Measurements from ENCODE around the gene KRT12.

The KRT12 gene

DNA sequence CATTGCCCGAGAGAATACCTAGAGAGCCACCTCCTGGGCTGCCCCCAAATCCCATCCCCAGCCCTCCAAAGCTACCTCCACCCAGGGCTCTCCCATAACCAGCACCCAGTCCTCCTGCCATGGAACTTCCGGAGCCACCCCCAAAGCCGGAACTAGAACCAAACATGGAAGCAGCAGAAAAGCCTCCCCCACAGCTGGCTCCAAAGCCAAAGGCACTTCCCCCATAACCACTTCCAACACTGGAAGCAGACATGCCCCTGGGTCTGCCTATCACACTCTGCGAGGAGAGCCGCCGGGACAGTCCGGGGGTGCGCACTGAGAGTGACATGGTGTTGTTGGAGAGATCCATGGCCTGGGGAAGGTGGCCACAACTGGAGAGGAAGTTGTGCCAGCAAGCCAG lies at the start of gene KRT12:
Gene KRT12, minus strand, starts transcription at position 386 of the 400 bp plus-strand sequence. Its CDS starts 37 bp downstream, at position 349.
- in situ Hi-C loops (cut with HindIII; ENCODE audit: low sequenced_read_pairs): no loop called here

DNA sequence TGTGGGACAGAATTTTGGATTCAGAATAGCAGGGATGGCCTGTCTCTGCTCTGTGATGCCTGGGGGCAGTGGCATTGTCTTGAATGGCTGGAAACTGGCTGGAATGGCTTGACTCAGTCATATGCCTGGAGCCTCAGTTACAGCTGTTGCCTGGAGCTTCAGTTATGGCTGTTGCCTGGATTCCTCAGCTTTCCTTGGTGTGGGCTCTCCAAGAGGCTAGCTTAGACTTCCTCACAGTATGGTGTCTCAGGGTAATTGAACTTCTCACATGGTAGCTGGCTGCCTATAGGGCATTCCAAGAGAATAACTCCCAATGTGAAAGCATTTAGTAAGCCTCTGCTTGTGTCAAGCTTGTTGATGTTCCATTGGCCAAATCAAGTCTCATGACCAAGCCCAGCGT lies 49.3 kb upstream of the KRT12 start:
- in situ Hi-C loops (cut with HindIII; ENCODE audit: low sequenced_read_pairs): no loop called here

DNA sequence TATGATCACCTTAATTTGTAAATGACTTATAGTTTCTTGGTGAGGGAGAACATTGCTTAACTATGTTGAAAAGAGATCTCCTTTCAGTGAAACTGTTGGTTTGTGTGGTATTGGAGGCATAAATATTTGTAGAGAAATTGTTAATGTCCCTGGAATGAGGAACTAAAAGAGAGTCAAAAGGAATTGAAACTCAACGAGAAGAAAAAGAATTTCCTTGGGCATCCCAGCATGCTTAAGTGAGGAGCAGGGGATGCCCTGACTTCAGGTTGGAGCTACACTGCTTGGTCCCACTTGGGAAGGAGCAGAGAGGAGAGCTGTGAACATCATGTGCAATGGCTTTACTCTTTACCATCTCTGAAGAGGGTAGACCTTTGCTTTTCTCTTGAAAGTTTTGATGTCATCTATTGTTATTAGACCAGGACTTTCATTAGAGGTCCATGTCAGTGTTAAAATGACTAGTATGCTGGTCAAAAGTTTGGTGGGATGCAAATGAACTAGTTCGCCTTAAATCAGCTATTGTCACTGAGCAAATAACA lies 48.8 kb upstream of the KRT12 start:
- in situ Hi-C loops (cut with HindIII; ENCODE audit: low sequenced_read_pairs): no loop called here

DNA sequence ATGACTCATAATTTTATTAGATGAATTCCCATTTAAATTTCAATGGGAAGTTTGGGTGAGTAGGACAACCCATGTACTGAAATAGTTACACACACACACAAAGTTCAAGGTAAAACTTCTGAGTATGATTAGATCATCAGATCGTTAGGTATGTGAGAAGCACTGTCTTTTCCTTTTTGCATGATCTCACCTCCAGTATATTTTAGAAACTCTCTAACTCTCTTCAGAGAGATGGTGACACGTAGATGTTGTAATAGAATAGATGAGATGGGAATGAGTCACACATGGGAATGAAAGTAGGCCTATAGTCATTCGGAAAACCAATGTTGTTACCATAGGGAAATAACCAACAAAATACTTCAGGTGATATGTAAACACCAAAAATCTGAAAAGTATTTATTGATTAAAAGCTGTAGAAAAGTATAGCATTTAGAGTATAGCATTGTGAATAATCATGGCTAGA lies 48.2 kb upstream of the KRT12 start:
- in situ Hi-C loops (cut with HindIII; ENCODE audit: low sequenced_read_pairs): no loop called here

DNA sequence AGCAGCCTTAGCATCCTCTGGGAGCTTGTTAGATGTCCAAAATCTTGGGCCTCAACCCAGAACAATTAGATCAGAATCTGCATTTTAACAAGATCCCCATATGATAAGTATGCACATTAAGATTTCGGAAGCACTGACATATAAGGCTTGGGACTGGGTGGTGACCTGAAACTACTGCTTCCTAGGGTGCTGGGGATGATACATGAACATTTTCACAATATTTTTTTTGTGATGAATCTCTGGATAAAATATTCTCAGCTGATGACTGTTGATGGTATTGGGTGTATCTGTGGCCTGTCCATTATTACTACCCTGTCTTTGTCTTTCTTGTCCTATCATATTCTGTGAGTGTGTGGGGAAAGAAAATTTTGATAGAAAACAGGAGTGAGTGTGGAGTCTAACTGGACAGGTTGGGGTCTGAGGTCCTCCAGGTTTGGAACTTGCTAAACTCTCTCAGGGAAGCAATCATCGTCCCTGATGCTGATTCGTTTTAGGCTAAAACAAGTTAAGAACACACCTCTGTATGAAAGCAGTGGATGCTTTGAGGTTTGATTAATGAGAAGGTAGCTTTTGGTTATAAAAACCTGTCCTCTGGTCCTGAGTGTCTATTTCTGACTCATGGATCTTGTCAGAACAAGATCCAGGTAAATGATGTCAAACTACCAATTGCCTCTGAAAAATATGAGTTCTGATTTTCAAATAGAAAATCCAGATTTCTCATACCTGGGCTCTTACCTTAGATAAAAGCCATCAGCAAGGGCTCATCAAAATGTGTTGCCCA lies 47.2 kb upstream of the KRT12 start:
- in situ Hi-C loops (cut with HindIII; ENCODE audit: low sequenced_read_pairs): no loop called here

DNA sequence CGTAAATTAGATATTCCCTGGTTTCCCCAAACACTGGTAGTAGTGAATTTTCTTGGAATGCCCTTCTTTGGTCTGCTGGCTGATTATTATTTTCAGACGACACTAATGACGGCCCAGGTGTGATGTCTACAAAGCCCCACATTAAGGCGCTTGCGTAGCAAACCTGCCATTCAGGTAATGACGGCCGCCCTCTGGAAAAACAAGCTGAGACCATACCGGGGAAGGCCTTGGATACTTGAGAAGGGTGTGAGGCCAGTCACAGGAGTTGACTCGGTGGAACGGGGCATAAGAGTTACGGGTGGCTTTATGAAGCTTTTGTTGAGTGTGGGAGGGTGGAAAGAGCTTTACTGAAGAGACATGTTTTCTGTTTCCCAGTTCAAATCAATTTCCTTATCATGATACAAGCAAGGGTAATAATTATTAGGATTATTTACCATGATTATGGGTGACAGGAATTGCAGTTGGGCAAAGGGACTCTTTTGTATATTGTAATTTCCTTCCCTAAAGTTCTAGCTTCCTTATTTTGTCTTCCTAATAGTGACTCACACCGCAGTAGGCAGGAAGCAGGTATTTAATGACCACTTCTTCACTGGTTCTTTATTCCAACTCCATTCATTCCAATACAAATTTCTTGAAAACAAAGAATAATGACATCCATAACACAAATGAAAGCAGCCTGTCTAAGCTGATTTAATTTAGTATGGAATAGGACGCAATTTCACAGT lies 45.6 kb upstream of the KRT12 start:
- in situ Hi-C loops (cut with HindIII; ENCODE audit: low sequenced_read_pairs): no loop called here

DNA sequence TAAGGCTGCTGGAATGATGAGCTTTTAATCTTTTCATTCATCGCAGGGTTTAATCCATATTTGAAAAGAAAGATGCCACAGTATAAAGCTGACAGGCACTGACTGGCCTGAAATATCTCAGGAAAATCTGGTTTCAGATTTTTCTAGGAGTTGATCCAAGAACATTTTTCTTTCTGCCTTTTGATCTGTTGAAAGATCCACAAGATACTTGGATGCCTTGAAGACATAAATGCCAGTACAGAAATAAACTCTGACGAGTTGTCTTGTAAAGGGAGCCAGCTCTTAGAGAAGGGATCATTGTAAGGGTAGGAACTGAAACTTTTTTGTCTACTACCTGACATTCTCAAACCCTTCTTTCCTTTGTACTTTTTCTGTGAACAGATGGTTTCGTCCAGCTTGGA lies 43.4 kb upstream of the KRT12 start:
- in situ Hi-C loops (cut with HindIII; ENCODE audit: low sequenced_read_pairs): no loop called here

DNA sequence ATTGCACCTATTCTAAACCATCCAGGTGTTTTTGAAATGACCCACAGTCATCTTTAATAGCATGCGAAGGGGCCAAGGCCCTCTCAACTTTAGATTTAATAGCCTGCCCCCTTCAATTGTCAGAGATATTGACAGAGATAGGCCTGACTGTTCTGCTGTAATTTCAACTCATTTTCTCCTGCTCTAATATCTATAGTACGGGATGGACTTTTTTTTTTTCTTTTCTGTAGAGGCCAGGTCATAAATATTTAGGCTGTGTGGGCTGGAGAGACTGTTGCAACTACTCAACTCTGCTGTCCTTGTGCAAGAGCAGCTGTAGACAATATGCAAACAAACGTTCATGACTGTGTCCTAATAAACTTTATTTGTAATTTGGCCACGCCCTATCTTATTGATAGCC lies 42.7 kb upstream of the KRT12 start:
- in situ Hi-C loops (cut with HindIII; ENCODE audit: low sequenced_read_pairs): no loop called here

DNA sequence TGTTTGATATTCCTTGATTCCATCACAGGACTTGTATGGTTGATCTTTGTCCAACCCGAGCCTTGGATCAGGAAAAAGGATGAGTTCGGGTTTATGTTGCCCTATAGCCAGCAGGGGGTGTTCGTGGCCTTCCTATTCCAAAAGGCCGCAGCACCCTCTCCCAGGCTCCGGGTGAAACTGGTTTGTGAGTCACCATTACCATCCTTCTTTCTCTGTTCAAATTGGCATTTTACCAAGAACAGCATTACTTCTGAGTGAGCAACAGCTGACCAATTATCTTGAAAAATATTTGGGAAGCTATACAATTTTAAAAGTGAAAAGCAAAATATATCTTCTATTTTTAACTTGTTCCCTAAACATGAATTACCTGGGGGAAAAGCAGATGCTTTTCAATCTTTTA lies 42.3 kb upstream of the KRT12 start:
- in situ Hi-C loops (cut with HindIII; ENCODE audit: low sequenced_read_pairs): no loop called here

DNA sequence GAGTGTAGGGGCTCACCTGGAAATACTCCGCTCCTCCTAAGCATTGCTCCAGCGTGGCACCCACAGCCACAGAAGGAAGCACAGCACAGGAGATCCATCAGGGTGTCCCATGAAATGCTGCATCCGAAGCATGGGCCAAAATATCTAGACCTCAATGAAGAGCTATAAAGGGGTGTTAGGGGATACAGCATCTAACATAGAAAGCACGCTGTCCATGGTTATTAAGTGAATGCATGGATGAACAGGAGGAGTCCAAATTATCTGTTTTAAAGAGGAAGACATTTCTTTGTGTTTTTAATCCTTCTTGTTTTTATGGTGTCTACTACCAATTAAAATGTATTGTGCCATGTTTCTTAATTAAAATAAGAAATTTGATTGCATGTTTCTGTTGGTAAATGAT lies 39.6 kb upstream of the KRT12 start:
- in situ Hi-C loops (cut with HindIII; ENCODE audit: low sequenced_read_pairs): no loop called here

DNA sequence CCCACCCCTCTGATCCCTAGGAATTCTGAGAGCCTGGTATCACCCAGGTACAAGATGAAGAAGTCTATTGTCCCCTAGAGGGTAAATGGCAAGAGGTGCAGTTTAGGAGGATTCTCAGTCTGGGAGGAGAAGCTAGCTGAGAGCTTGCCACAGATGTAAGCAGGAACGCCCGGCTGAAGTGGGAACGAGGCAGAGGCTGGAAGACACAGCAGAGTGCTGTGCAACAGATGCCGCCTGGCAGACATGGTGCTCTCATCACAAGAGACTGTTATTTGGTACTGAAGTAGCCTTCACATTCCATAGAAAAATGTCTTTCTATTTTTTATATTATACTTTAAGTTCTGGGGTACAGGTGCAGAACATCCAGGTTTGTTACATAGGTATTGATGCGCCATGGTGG lies 38.3 kb upstream of the KRT12 start:
- in situ Hi-C loops (cut with HindIII; ENCODE audit: low sequenced_read_pairs): no loop called here

DNA sequence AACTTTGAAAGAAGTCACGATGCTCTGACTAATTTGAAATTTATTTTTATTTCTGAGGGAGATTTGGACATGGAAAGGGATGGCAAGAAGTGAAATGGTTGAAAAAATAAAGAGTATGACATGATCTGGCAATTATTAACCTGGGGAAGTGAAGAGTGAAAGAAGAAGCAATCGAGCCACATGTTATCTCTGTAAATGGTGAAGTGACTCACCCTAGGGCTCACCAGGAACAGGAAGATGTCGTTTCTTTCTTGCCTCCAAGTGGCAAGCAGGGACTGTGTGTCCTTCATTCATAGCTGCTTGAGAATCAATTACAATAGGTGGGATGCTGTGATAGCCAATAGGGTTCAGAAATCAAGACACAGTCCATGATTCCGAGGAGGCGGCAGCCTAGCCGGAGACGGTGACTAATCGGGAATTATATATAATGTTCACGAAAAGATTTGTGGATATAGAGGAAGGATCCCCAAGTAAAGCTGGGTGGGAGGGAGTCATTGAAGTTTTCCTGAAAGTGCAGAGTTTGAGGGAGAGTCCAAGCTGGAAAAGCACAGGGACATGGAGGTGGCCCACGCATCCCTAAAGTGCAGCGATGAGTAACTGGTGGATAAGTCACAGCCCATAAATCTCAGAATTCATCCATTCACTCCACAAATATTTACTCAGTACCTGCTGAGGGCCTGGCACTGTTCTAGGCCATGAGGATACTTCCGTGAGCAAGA lies 36.3 kb upstream of the KRT12 start:
- in situ Hi-C loops (cut with HindIII; ENCODE audit: low sequenced_read_pairs): no loop called here

DNA sequence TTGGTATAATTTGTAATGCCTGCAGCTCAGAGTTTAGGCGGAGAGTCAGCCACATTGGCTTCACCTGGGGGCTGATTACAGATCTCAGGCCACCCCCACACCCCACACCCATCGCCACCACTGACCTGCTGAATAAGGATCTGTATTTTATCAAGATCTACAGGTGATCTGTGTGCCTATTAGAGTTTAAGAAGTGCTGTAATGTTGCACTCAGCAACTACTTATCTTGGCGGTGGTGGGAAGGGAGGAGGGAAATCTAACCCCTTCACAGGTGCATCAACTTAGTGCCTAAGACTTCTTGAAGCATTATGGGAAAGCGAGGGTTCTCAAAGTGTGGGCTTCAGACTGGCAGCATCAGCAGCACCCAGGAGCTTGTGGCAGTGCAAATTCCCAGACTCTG lies 35.5 kb upstream of the KRT12 start:
- in situ Hi-C loops (cut with HindIII; ENCODE audit: low sequenced_read_pairs): no loop called here

DNA sequence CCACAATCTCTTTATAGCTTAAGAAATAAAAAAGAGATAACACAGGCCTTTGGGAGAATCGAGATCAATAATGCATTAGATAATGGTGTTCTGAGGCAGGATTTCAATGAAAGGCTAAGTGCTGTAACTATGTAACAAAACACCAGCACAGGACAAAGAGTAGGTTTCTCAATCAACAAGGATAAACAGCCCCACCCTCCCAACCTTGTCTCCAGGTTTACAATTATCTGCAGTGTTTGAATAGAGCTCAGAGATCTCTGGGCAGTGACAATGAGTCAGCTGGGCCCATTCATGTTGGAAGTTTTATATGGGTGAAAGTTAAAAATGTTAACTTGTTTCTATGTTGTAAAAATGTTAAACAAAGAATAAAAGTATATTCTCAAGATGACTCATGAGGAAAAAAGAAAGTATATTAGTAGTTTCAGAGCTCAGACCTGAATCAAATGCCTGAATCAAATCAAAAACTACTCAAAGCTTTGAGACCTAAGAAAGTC lies 35.0 kb upstream of the KRT12 start:
- in situ Hi-C loops (cut with HindIII; ENCODE audit: low sequenced_read_pairs): no loop called here

DNA sequence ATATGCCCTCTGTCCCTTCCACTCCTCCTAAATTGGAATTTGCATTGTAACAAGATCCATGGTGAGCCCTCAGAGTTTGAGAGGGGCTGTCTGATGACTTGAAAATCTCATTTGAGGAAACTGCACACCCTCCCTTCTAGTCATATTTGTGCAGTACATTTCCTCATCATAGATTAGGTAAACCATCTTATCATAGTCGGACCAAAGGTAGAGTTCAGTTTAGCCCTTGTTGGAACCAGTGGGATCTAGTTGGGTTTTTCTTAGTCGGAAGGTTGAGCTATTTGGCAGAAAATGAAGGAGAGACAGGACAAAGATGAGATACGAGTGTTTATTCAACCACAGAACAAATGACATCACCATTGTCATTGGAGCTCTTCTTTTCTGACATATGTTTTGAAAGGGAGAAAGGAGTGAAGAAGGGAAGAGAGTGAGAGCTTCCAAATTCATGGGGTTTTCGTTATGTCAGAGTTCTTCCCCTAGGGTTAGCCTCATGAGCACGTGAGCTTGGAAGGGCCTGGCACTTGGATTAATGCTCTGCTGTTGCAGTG lies 33.9 kb upstream of the KRT12 start:
- in situ Hi-C loops (cut with HindIII; ENCODE audit: low sequenced_read_pairs): no loop called here

DNA sequence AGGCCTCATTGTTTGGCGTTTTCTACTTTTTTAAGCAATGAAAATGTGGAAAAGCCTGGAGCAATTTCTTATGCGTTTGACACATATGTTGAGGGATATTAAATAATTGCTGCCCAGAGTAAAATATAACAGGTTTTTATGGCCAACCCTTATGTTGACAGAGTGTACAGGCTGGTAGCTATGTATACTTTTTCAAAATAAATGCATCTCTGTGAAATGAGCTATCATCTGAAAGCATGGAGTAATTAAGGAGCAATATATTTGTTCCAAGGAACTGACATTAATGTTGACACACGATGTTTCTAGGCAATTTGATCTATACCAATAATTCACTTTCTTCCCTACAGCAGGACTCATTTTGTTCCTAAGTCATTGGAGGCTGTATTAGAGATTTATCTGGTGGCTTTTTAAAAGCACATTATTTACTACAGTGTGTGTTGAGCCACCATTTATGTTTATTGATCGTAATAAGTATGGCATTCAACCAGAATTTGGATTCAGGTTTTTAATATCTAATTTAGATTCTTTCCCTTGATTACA lies 30.0 kb upstream of the KRT12 start:
- in situ Hi-C loops (cut with HindIII; ENCODE audit: low sequenced_read_pairs): no loop called here

DNA sequence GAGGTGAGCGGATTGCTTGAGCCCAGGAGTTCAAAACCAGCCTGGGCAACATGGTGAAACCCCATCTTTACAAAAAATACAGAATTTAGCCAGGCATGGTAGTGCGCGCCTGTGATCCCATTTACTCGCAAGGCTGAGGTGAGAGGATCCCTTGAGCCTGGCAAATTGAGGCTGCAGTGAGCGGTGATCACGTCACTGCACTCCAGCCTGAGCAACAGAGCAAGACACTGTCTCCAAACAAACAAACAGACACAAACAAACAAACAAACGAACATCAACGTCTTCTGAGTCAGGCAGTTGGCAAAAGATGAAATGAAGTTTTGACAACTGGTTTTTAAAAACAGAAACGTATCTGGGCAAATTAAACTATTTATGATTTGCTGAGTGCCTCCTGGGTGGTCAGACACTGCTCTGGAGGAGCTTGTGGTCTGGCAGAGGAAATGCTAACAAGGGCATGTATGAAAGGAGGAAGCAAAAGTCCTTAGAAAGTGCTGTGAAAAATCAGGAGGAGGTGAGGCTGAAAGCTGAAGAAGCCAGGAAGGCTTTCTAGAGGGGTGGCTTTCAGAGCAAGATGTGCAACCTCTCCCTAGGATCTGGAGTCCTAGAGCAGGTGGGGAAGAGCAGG lies 28.2 kb upstream of the KRT12 start:
- in situ Hi-C loops (cut with HindIII; ENCODE audit: low sequenced_read_pairs): no loop called here

DNA sequence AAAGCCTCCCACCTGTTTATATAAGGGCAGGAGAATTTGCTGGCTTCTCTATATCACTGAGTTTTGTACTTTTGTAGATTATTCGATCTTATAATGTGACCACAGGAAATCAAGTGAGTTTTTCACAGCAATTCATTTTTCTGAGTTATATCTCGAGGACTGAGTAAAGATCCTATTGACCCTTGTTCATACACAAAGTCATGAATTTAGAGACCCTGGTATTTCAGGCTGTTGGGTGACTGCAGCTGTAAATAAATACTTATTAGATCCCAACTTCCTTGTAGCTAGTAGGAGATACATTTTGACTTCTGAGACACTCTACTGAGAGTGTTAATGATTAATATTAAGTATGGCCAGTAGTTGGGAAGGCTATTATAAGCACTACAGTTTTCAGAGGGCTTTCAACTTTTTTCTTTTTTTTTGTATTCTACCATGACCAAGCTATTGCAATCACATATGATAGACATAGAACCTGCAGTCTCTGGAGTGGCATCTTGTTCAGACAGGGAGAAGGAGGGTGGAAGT lies 21.2 kb upstream of the KRT12 start:
- in situ Hi-C loops (cut with HindIII; ENCODE audit: low sequenced_read_pairs): no loop called here

DNA sequence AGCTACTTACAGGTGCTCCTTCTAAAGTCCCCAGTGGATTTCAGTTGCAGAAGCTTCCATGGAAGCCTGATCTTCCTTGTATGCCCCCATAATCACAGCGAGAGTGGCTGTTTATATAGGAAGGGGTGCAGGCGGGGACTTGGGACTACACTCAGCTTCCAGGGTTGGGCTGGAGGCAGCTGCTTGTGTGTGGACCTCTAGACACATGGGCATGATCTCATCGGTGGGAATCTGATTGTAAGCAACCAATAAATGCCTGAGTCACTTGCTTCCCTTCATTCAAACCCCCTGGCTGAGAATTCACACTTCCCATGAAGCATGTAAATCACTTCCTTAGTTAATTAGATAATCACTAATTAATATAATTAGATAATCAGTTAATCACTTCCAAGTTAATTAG lies 19.1 kb upstream of the KRT12 start:
- in situ Hi-C loops (cut with HindIII; ENCODE audit: low sequenced_read_pairs): no loop called here
